ENCODE data around the gene TP53BP1.

TP53BP1 gene

GRCh38 chr15:43521419-43521818 lies 28.5 kb upstream of the TP53BP1 start:
- no peak for DNase-seq (ENCODE audit: low read depth in 1 of 2, low spot score in 1 of 2)

- DNase-seq (ENCODE audit: low read depth in 1 of 2, low spot score in 1 of 2) = no peak
These were observed 27.2 kb upstream of the TP53BP1 start for GRCh38 chr15:43520138-43520537.

- no peak for DNase-seq (ENCODE audit: low read depth in 1 of 2, low spot score in 1 of 2)
These were observed 26.2 kb upstream of the TP53BP1 start for GRCh38 chr15:43519196-43519595.

GRCh38 chr15:43518197-43518761 lies 25.3 kb upstream of the TP53BP1 start:
- no peak for DNase-seq (ENCODE audit: low read depth in 1 of 2, low spot score in 1 of 2)

- no peak for DNase-seq (ENCODE audit: low read depth in 1 of 2, low spot score in 1 of 2)
These were observed 24.6 kb upstream of the TP53BP1 start, which contains the start of gene MAP1A for GRCh38 chr15:43517354-43518196. TSS of gene MAP1A (plus strand) at chr15:43517608. CDS start at chr15:43521474, 3,866 bp downstream.

GRCh38 chr15:43516801-43517353 lies 23.9 kb upstream of the TP53BP1 start:
- DNase-seq (ENCODE audit: low read depth in 1 of 2, low spot score in 1 of 2) = no peak

GRCh38 chr15:43516185-43516584 lies 23.2 kb upstream of the TP53BP1 start:
- no peak for DNase-seq (ENCODE audit: low read depth in 1 of 2, low spot score in 1 of 2)

GRCh38 chr15:43515741-43516140 lies 22.8 kb upstream of the TP53BP1 start:
- DNase-seq (ENCODE audit: low read depth in 1 of 2, low spot score in 1 of 2) = no peak

GRCh38 chr15:43514241-43515057 lies 21.5 kb upstream of the TP53BP1 start:
- no peak for DNase-seq (ENCODE audit: low read depth in 1 of 2, low spot score in 1 of 2)

GRCh38 chr15:43513550-43513949 lies 20.6 kb upstream of the TP53BP1 start:
- DNase-seq (ENCODE audit: low read depth in 1 of 2, low spot score in 1 of 2) = no peak

- no peak for DNase-seq (ENCODE audit: low read depth in 1 of 2, low spot score in 1 of 2)
These were observed 18.3 kb upstream of the TP53BP1 start for GRCh38 chr15:43511012-43511885.

GRCh38 chr15:43510200-43511011 lies 17.4 kb upstream of the TP53BP1 start:
- DNase-seq (ENCODE audit: low read depth in 1 of 2, low spot score in 1 of 2) = peak; percentile 87 to 95

GRCh38 chr15:43509660-43510199 lies 16.8 kb upstream of the TP53BP1 start:
- no peak for DNase-seq (ENCODE audit: low read depth in 1 of 2, low spot score in 1 of 2)

- DNase-seq (ENCODE audit: low read depth in 1 of 2, low spot score in 1 of 2) = no peak
These were observed 16.2 kb upstream of the TP53BP1 start for GRCh38 chr15:43508991-43509659.

- DNase-seq (ENCODE audit: low read depth in 1 of 2, low spot score in 1 of 2) = no peak
These were observed 15.5 kb upstream of the TP53BP1 start for GRCh38 chr15:43508421-43508820.

- no peak for DNase-seq (ENCODE audit: low read depth in 1 of 2, low spot score in 1 of 2)
These were observed 12.8 kb upstream of the TP53BP1 start for GRCh38 chr15:43505738-43506137.

GRCh38 chr15:43499635-43500034 lies 6.7 kb upstream of the TP53BP1 start:
- DNase-seq (ENCODE audit: low read depth in 1 of 2, low spot score in 1 of 2) = no peak

- no peak for DNase-seq (ENCODE audit: low read depth in 1 of 2, low spot score in 1 of 2)
These were observed 6.0 kb upstream of the TP53BP1 start for GRCh38 chr15:43498990-43499389.

Data from activated CD4-positive, alpha-beta T cell treated with anti-CD3 and anti-CD28 coated beads, Interleukin-2, amount 50 U/mL, for 24 hours (primary cell).